Measurements from ENCODE around the gene PRIM1.

DNA sequence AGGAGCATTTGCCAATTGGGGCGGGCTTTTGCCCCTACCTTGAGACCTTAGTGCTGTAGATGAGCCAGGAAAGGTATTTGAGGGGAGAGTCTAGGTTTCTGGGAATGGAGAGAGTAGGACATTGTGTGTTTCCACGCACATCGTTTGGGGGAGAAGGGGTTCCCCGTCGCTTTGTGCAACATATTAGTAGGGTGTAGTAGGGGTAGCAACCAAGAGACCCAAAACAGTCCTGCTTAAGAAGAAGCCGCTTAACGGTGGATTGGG, 63.3 kb downstream of the PRIM1 start:
- TF ChIP-seq YY1 (IDR thresholded peaks at IDR 0.05; ENCODE audit: low read depth) (no peak), TCF12 (IDR thresholded peaks at IDR 0.05; ENCODE audit: low read depth) (no peak; the same call in 1 of the 2 replicates), EP300 (IDR thresholded peaks at IDR 0.05; ENCODE audit: borderline replicate concordance) (no peak), TEAD4 (IDR thresholded peaks at IDR 0.05) (no peak), CEBPB (IDR thresholded peaks at IDR 0.05) (no peak), FOXM1 (IDR thresholded peaks at IDR 0.05; ENCODE audit: borderline replicate concordance, low read depth) (no peak), EGR1 (IDR thresholded peaks at IDR 0.05) (no peak), RAD21 (IDR thresholded peaks at IDR 0.05; ENCODE audit: low read depth) (no peak)
- TF ChIP-seq, protein P1, sequence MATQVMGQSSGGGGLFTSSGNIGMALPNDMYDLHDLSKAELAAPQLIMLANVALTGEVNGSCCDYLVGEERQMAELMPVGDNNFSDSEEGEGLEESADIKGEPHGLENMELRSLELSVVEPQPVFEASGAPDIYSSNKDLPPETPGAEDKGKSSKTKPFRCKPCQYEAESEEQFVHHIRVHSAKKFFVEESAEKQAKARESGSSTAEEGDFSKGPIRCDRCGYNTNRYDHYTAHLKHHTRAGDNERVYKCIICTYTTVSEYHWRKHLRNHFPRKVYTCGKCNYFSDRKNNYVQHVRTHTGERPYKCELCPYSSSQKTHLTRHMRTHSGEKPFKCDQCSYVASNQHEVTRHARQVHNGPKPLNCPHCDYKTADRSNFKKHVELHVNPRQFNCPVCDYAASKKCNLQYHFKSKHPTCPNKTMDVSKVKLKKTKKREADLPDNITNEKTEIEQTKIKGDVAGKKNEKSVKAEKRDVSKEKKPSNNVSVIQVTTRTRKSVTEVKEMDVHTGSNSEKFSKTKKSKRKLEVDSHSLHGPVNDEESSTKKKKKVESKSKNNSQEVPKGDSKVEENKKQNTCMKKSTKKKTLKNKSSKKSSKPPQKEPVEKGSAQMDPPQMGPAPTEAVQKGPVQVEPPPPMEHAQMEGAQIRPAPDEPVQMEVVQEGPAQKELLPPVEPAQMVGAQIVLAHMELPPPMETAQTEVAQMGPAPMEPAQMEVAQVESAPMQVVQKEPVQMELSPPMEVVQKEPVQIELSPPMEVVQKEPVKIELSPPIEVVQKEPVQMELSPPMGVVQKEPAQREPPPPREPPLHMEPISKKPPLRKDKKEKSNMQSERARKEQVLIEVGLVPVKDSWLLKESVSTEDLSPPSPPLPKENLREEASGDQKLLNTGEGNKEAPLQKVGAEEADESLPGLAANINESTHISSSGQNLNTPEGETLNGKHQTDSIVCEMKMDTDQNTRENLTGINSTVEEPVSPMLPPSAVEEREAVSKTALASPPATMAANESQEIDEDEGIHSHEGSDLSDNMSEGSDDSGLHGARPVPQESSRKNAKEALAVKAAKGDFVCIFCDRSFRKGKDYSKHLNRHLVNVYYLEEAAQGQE (IDR thresholded peaks at IDR 0.05; ENCODE audit: low read depth), result no peak
- TF ChIP-seq, protein P2, sequence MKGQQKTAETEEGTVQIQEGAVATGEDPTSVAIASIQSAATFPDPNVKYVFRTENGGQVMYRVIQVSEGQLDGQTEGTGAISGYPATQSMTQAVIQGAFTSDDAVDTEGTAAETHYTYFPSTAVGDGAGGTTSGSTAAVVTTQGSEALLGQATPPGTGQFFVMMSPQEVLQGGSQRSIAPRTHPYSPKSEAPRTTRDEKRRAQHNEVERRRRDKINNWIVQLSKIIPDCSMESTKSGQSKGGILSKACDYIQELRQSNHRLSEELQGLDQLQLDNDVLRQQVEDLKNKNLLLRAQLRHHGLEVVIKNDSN (IDR thresholded peaks at IDR 0.05), result no peak
- TF ChIP-seq, protein P3, sequence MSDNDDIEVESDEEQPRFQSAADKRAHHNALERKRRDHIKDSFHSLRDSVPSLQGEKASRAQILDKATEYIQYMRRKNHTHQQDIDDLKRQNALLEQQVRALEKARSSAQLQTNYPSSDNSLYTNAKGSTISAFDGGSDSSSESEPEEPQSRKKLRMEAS (IDR thresholded peaks at IDR 0.05), result no peak
